Gastroesophageal sphincter (tissue), 3 donors: ENCODE results near the gene DNAL1.

Source experiments
- POLR2A ChIP-seq, 2 donors: fragments of 450-650 bp; IDR thresholded peaks; one replicate each; pipeline ENCODE4 v1.6.1; 2017; ENCODE audit warnings: antibody characterized with exemption in 2 of 2, mild to moderate bottlenecking in 2 of 2, moderate library complexity in 1 of 2
- POLR2AphosphoS5 ChIP-seq: sonication (generic); formaldehyde crosslinking; IDR thresholded peaks from one replicate; pipeline ENCODE4 v1.6.1; 2017; ENCODE audit warnings: antibody characterized with exemption
- TF ChIP-seq, protein P1 (sequence below), 4 experiments: fragments of 200-600 bp in 2 of 4; fragments of 450-650 bp in 2 of 4; sonication (generic) in 1 of 4; IDR thresholded peaks; one replicate each; pipeline ENCODE4 v1.5.1; 2017 to 2019; ENCODE audit warnings: antibody characterized with exemption in 4 of 4, mild to moderate bottlenecking in 2 of 4, moderate library complexity in 2 of 4

DNA sequence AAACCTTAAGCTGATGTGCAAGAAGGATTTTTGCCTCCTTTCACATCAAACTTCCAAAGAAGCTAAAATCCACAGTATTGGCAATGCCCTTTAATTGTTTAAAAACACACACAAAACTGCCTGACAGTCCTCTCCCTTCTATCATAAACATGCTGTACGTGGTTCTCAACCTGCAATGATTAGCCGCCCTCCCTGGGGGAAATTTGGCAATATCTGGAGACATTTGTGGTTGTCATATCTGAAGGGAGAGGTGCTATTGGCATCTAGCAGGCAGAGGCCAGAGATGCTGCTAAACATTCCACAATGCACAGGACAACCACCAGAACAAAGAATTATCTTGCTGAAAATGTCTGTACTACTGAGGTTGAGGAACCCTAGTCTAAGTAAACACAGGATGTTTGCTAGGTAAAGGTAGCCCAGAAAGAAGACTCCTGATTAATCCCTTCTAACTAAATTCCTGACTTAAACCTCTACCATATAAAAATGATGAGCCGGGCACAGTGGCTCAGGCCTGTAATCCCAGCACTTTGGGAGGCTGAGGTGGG lies 31.3 kb upstream of the DNAL1 start:
- no peak for TF ChIP-seq POLR2A (IDR thresholded peaks at IDR 0.05)
- TF ChIP-seq POLR2AphosphoS5, result no peak
- TF ChIP-seq, protein P1, sequence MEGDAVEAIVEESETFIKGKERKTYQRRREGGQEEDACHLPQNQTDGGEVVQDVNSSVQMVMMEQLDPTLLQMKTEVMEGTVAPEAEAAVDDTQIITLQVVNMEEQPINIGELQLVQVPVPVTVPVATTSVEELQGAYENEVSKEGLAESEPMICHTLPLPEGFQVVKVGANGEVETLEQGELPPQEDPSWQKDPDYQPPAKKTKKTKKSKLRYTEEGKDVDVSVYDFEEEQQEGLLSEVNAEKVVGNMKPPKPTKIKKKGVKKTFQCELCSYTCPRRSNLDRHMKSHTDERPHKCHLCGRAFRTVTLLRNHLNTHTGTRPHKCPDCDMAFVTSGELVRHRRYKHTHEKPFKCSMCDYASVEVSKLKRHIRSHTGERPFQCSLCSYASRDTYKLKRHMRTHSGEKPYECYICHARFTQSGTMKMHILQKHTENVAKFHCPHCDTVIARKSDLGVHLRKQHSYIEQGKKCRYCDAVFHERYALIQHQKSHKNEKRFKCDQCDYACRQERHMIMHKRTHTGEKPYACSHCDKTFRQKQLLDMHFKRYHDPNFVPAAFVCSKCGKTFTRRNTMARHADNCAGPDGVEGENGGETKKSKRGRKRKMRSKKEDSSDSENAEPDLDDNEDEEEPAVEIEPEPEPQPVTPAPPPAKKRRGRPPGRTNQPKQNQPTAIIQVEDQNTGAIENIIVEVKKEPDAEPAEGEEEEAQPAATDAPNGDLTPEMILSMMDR (IDR thresholded peaks at IDR 0.05), result no peak
